Measurements from ENCODE around the gene SMAD6.

- no peak for TF ChIP-seq CTCF (IDR thresholded peaks at IDR 0.05)
- TF ChIP-seq POLR2A (IDR thresholded peaks at IDR 0.05), result no peak
These were observed 40.2 kb downstream of the SMAD6 start for GRCh38 chr15:66742286-66742685.

All from prostate gland (tissue), 2 donors.